ENCODE results near the gene CCL27.

Gene CCL27

DNA sequence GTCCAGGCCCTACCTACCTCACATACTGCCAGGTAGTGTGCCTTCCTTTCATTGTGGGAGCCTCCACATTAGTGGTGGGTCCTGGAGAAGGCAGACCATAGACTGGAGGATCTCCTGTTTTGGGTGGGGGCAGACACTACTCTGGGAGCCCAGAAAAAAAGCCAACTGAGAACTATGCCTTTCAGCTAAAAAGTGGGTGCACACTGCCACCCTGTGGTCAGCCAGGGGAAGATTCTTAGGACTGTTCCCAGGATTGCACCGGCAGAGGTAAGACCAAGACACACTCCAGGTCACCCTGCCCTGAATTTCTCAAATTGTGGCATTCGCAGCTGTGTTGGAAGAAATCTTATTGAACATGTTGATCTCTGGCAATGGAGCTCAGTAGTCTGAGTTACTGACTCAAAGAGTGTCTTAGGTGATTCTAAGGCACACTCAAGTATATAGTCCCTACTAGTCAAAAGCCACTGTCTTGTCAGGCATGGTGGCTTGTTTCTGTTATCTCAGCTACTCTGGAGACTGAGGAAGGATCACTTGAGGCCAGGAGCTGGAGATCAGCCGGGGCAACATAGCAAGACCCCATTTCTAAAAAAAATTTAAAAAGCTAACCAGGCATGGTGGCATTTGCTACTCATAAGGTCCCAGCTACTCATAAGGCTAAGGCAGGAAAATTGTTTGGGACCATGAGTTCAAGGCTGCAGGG, 28.5 kb downstream of the CCL27 start:
- H3K9me3 ChIP-seq (ENCODE audit: control insufficient read depth, insufficient read depth, low read length): no peaks in the 10 kb centered on the region
- H3K36me3 ChIP-seq (ENCODE audit: insufficient read depth, low read length): no peaks in the 10 kb centered on the region
- H3K4me1 ChIP-seq (ENCODE audit: insufficient read depth, low read length): peaks cover 15% of the 10 kb centered on the region
- H3K9ac ChIP-seq (ENCODE audit: low read depth, low read length): no peak overlapping the region

DNA sequence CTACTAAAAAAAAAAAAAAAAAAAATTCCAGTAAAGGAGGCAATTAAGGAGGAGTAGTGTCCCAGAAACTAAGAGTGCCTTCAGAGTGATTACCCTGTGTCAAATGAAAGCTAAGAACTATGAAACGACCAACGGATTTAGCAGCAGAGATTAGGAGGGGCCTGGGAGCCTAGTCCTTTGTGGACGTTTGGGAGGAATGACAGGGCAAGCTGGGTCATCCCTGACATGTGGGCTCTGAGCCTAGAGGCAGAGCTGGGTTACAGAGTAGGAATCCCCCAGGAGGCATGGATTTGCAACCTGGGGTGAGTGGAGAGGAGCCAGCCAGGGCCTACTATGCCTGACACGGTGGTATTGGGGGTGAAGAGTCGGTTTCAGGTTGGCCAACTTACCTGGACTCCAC, 29.3 kb downstream of the CCL27 start:
- Histone ChIP-seq H3K4me1 (ENCODE audit: insufficient read depth, low read length) (peaks cover 11% of the 10 kb centered on the region), H3K9me3 (ENCODE audit: control insufficient read depth, insufficient read depth, low read length) (no peaks in the 10 kb centered on the region), H3K36me3 (ENCODE audit: insufficient read depth, low read length) (no peaks in the 10 kb centered on the region), H3K9ac (ENCODE audit: low read depth, low read length) (no peak overlapping the region)

DNA sequence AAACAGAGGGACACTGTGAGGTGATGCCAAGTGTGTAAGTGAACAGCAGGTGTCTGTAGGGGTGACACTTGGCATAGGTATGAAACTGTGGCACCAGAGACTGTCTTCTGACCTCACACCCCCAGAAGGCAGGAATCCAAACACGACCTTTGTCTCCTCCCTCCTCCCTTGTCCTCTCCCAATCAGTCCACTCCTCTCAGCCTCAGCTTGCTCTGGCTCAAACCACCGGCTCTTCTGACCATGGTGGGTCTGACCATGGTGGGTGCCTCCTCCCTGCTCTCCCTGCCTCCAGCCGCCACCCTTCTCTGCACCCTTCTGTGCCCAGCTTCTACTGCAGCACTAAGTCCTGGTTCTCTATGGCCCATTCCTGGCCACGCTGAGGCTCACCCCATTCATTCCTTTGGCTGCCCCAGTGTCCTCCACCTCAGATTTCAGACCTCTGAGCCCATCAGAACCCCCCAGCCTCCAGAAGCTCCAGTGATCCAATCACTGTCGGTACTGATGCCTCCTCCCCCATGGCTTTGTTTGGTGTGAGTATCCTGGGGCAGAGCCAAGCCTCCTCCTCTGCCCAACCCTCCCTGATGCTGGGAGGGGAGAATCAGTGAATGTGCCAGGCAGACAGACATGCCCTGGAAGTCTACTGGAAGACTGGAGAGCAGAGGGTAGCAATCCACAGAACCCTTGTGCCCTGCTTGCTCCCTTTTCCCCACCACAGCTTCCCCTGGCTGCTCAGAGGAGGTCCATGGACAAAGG, 31.9 kb downstream of the CCL27 start:
- Histone ChIP-seq H3K36me3 (ENCODE audit: insufficient read depth, low read length) (no peaks in the 10 kb centered on the region), H3K4me1 (ENCODE audit: insufficient read depth, low read length) (peaks cover 12% of the 10 kb centered on the region), H3K9me3 (ENCODE audit: control insufficient read depth, insufficient read depth, low read length) (no peaks in the 10 kb centered on the region), H3K9ac (ENCODE audit: low read depth, low read length) (no peak overlapping the region)

DNA sequence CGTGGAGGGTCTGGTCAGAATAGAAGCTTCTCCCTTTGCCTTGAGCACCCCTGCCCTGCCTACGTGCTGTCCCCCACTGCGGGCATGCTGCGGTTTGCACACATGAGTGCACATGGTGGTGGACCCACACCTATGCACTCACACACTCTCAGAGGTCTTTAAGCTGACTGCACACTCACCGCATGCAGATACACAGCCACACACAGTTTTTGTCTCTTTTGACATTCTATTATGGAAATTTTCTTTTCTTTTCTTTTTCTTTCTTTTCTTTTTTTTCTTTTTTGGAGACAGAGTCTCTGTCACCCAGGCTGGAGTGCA, 33.0 kb downstream of the CCL27 start:
- Histone ChIP-seq H3K36me3 (ENCODE audit: insufficient read depth, low read length) (no peaks in the 10 kb centered on the region), H3K9ac (ENCODE audit: low read depth, low read length) (peak overlapping the region; percentile 39; the same call in 1 of the 2 replicates), H3K9me3 (ENCODE audit: control insufficient read depth, insufficient read depth, low read length) (no peaks in the 10 kb centered on the region), H3K4me1 (ENCODE audit: insufficient read depth, low read length) (peaks cover 12% of the 10 kb centered on the region)

DNA sequence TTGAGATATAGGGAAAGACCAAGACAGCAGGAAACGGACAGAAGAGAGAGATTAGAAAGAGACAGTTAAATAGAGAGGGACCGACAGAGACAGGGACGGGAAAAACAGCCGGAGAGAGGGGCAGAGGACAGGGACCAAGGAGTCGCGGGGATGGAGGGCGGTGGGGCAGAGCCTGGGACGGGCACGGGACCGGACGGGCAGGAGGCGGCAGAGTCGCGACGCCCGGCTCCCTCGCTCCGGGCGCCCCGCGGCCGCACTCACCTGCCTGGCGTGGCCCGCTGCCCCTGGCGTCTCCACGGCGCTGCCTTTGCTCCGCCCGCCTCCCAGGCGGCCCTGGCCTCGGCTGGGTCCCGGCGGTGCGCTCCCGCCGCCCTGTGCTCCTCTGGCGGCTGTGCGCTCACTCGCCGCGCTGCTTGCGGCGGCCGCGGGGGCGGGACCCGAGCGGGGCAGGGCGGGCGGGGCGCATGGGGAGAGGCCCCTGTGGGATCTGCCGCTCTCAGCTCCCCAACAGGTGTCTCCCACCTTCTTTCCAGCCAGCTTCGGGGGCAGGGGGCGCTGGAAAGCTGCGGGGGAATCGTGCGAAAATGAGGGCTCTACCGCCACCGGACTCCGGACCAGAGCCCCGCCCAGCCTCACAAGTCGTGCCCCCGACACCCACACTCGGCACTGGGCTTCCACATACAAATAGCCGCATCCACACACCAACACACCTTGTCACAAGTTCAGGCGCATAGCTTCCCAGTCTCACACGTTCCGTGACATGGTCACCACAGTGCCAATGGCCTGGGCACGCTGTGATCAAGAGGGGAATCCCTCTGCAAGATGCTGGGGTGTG, 33.6 kb downstream of the CCL27 start, which contains the start of gene ARID3C:
TSS of gene ARID3C (minus strand) at position 411 of the 835 bp plus-strand sequence. CDS start 1,052 bp downstream, outside the sequence.
- Histone ChIP-seq H3K4me1 (ENCODE audit: insufficient read depth, low read length) (peaks cover 12% of the 10 kb centered on the region), H3K9me3 (ENCODE audit: control insufficient read depth, insufficient read depth, low read length) (no peaks in the 10 kb centered on the region), H3K9ac (ENCODE audit: low read depth, low read length) (peak within 1 kb of the TSS; percentile 39; the same call in 1 of the 2 replicates), H3K36me3 (ENCODE audit: insufficient read depth, low read length) (no peaks in the 10 kb centered on the region)

DNA sequence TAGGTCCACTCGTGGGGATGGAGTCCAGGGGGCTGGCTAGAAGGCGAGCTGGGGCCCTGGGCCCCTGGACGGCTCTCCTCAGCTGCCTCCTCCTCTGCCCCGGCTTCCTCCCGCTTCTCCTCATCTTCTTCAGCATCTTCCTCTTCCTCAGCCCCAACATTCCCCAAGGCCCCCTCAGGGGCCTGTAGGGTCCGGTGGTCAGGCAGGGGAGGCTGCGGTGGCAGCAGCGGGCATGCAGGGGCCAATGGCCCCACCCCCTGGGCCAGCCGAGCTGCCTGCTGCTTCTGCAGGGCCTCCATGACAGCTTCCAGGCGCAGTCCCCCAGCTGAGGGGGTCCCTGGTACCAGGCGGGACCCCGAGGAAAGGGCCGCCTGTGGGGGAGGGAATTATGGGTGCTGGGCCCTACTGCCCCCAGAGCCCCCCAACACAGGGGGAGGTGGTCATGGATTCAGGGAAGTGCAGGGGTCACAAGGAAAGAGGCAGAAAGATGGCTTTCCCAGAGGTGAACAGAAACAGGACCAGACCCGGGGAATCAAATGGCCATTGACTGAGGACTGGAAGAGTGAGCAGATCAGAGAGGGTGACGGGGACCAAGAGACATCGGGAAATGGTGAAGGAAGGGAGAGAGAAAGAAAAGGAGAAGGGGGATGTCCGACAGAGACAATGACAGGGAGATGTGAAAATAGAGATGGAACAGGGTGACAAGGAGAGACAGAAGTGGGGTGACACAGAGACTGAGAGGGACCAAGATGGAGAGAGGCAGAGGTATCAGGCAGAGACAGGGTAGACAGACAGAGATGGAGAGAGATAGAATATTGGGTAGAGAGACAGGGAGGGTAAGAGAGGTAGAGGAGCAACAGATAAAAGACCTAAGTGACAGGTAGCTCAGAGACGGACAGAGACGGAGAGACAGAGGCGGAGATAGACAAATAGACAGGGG, 34.5 kb downstream of the CCL27 start:
- H3K36me3 ChIP-seq (ENCODE audit: insufficient read depth, low read length): no peaks in the 10 kb centered on the region
- peak overlapping the region; percentile 39; the same call in 1 of the 2 replicates for H3K9ac ChIP-seq (ENCODE audit: low read depth, low read length)
- peaks cover 4% of the 10 kb centered on the region for H3K4me1 ChIP-seq (ENCODE audit: insufficient read depth, low read length)

DNA sequence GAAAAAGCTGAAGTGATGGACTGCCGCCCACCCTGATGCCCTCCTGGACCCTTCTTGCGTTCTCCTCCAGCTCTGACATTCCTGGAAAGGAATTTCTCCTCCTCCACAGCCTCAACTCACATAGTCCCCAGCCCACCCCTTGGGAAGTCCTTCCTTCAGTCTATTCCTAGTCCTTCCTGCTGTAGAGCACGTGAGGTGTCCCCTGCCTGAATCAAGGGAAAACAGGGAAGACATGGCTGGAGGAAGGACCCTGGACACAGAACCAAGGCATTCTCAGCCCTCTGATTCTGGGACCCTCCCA, 37.3 kb downstream of the CCL27 start:
- Histone ChIP-seq H3K4me1 (ENCODE audit: insufficient read depth, low read length) (peaks cover 4% of the 10 kb centered on the region), H3K9me3 (ENCODE audit: control insufficient read depth, insufficient read depth, low read length) (no peaks in the 10 kb centered on the region), H3K9ac (ENCODE audit: low read depth, low read length) (no peak overlapping the region)

More for the DNA sequence above, 34.5 kb downstream of the CCL27 start:
- H3K9me3 ChIP-seq (ENCODE audit: control insufficient read depth, insufficient read depth, low read length): no peaks in the 10 kb centered on the region

DNA sequence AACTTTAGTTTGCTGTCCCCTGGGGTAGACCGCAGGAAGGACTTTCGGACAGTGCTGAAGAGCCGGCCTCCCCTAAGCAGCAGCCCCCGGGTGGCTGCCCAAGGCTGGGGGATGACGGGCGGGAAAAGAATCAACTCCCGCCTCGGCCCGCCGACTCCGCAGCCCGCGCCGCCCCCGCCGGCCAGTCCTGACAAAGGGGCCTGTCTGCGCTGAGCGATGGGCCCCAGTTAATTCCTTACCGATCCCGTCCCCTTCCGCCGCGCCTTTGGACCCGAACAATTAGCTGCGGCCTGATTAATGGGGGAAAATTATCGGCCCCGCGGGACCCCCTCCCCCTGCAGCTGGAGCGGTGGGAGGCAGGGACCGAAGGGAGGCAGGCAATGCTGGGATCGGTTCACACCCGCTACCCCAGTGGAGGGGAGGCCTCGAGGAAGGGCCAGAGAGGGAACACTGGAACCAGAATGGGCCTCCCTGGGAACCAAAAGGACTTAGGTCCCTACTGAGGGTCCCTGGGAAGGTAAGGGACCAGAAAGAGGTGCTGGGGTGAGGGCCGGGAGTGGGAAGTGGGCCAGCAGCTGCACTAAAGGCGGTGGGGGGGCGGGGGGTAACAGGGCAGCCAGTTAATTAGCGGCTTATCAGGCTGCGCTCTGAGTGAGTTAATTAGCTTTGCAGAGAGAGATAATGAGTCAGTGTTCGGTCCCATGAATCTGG, 37.8 kb downstream of the CCL27 start:
- H3K9me3 ChIP-seq (ENCODE audit: control insufficient read depth, insufficient read depth, low read length): no peaks in the 10 kb centered on the region
- H3K4me1 ChIP-seq (ENCODE audit: insufficient read depth, low read length): peaks cover 4% of the 10 kb centered on the region
- H3K9ac ChIP-seq (ENCODE audit: low read depth, low read length): peak overlapping the region; percentile 33; the same call in 1 of the 2 replicates
- H3K36me3 ChIP-seq (ENCODE audit: insufficient read depth, low read length): no peaks in the 10 kb centered on the region

More for the DNA sequence above, 37.3 kb downstream of the CCL27 start:
- no peaks in the 10 kb centered on the region for H3K36me3 ChIP-seq (ENCODE audit: insufficient read depth, low read length)

DNA sequence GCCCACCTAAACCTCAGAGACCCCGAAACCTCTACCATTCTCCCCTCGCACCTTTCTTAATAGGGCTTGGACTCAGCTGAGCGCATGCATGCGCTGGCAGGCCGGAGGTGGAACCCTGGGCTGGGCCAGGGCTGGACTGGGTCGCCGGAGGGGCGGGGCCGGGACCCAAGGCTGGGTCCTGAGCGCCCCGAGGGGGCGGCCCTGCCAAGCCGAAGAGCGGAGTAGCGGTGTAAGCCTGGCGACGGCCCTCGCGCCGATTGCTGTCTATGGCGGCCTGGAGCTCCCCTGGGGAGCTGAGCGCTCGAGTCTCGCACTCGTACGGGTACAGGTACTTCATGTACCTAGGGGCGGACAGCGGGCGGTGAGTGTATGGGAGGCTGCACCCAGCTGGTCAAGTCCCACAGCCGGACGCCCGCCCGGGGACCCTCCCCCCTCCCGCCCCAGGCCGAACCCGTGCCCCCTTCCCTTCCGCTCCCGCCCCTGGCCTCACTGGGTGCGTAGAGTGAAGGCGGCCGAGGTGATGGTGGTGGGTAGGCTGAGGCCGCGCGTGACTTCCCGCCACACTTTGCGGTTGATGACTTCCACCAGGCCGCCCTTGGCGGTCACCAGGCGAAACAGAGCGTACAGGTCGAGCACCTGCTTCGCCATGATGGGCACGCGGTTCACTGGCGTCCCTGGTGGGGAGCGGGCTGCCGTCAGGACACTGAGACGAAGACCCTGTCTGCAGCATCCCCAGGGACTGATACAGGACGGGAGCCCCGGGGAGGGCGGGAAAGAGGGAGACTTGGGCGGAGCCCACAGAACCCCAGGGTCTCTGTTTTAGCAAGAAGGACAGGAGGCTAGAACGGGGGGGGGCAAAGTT, 38.9 kb downstream of the CCL27 start:
- no peaks in the 10 kb centered on the region for H3K9me3 ChIP-seq (ENCODE audit: control insufficient read depth, insufficient read depth, low read length)
- no peaks in the 10 kb centered on the region for H3K36me3 ChIP-seq (ENCODE audit: insufficient read depth, low read length)
- peak overlapping the region; percentile 11; the same call in 1 of the 2 replicates for H3K9ac ChIP-seq (ENCODE audit: low read depth, low read length)
- H3K4me1 ChIP-seq (ENCODE audit: insufficient read depth, low read length): peaks cover 4% of the 10 kb centered on the region

DNA sequence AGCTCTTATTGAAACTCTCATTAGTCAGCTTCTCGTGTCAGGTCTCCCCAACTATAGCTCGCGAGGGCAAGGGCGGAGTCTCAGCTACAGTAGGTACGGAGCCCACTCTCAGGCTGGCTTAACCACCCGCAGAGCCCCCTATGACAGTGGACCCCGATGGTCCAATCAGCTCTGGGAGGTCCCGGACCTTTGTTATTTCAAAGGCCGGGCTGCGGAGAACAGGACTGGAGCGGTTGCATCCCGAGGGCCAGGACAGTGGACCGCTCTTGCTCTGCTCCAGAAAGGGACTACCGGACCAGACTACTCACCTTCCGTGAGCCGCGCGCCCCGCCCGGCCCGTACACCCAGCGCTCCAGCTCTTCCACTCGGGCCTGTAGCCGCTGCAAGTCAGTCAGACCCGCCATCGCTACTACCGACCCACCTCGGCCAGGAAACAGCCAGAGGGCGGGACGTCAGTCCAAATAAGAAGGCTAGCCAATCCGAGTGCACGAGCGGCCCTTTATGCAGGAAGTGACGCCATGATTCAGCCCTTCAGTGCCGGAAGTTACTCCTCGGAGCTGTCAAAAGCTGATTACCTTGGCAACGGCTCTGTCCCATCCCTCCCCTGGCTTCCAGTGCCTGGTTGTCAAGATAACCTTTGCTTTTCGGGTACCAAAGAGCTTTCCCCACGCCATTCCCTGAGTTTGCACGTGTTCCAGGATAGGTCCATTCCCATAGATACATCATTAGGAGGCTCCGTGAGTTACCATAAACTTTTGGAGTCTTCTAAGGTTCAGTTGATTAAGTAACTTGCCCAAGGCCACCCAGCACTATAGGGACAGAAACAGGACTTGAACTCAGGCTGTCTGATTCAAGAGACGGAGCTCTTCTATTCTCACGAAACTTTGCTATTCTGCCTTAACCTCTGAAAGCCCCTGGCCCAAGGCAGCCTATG, 42.1 kb downstream of the CCL27 start, which contains the start of gene DCTN3:
TSS of gene DCTN3 (minus strand) at position 435 of the 934 bp plus-strand sequence. CDS start at position 404, 31 bp downstream.
- Histone ChIP-seq H3K9me3 (ENCODE audit: control insufficient read depth, insufficient read depth, low read length) (no peaks in the 10 kb centered on the region), H3K4me1 (ENCODE audit: insufficient read depth, low read length) (no peaks in the 10 kb centered on the region; the same call in 1 of the 2 replicates), H3K9ac (ENCODE audit: low read depth, low read length) (peak within 1 kb of the TSS; percentile 67; the same call in 1 of the 2 replicates), H3K36me3 (ENCODE audit: insufficient read depth, low read length) (no peaks in the 10 kb centered on the region)

DNA sequence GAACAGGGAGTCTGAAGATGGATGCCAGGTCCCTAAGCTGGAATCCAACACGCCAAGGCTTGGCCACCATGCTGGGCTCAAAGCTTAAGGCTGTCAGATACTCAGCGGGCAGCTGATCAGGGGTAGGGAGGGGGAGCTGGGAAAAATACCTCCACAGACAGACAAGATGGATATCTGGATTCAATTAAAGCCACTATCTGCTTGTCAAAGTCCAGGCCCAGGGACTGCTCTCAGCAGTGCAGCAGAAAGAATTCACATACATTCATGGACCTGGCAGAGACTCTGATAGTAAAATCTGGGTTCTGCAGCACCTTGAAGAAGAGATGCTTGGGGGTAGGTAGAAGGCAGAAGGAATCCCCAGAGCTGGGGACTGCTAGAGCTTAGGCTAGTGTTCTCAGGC, 47.3 kb downstream of the CCL27 start:
- H3K9ac ChIP-seq (ENCODE audit: low read depth, low read length): no peak overlapping the region
- no peaks in the 10 kb centered on the region for H3K9me3 ChIP-seq (ENCODE audit: control insufficient read depth, insufficient read depth, low read length)
- no peaks in the 10 kb centered on the region for H3K4me1 ChIP-seq (ENCODE audit: insufficient read depth, low read length)
- H3K36me3 ChIP-seq (ENCODE audit: insufficient read depth, low read length): no peaks in the 10 kb centered on the region
